ENCODE results near the gene TMEM63A.

- TF ChIP-seq POLR2AphosphoS5 (IDR thresholded peaks at IDR 0.05), result no peak
- no peak for TF ChIP-seq CTCF (IDR thresholded peaks at IDR 0.05; ENCODE audit: poor library complexity, severe bottlenecking)
- no peak for TF ChIP-seq EZH2 (IDR thresholded peaks at IDR 0.05; ENCODE audit: borderline replicate concordance, insufficient read depth, low read length, poor library complexity, severe bottlenecking)
- TF ChIP-seq MXI1 (conservative IDR thresholded peaks at IDR 0.05; ENCODE audit: poor library complexity, severe bottlenecking), result no peak
- TF ChIP-seq, protein P1, sequence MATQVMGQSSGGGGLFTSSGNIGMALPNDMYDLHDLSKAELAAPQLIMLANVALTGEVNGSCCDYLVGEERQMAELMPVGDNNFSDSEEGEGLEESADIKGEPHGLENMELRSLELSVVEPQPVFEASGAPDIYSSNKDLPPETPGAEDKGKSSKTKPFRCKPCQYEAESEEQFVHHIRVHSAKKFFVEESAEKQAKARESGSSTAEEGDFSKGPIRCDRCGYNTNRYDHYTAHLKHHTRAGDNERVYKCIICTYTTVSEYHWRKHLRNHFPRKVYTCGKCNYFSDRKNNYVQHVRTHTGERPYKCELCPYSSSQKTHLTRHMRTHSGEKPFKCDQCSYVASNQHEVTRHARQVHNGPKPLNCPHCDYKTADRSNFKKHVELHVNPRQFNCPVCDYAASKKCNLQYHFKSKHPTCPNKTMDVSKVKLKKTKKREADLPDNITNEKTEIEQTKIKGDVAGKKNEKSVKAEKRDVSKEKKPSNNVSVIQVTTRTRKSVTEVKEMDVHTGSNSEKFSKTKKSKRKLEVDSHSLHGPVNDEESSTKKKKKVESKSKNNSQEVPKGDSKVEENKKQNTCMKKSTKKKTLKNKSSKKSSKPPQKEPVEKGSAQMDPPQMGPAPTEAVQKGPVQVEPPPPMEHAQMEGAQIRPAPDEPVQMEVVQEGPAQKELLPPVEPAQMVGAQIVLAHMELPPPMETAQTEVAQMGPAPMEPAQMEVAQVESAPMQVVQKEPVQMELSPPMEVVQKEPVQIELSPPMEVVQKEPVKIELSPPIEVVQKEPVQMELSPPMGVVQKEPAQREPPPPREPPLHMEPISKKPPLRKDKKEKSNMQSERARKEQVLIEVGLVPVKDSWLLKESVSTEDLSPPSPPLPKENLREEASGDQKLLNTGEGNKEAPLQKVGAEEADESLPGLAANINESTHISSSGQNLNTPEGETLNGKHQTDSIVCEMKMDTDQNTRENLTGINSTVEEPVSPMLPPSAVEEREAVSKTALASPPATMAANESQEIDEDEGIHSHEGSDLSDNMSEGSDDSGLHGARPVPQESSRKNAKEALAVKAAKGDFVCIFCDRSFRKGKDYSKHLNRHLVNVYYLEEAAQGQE (IDR thresholded peaks at IDR 0.05; ENCODE audit: borderline replicate concordance), result no peak
- TF ChIP-seq SMC3 (conservative IDR thresholded peaks at IDR 0.05; ENCODE audit: poor library complexity), result no peak
These were observed 10.1 kb downstream of the TMEM63A start for GRCh38 chr1:225872075-225872430.
